Caco-2 (cell line): ENCODE measurements around the gene ZNF497. TPM values are rescaled to one million over a fixed set of nuclear protein-coding genes. Genes with fewer than 3 reads are reported as not detected.
A peak's percentile ranks its signal among the peaks of the same experiment; 100 is the strongest.

Experiments
- BruUV-seq: library from RNA; stranded (reverse); fragments of 400-500 nt; replicated peaks from 2 replicates; lab custom pipeline; 2021; lab: Mats Ljungman, UMichigan
- CTCF ChIA-PET: fragments of 300-600 bp; sonication (Branson Sonifier 250); formaldehyde crosslinking; loops from one replicate; lab custom pipeline; 2022; ENCODE audit warnings: antibody characterized with exemption; lab: Charles Lee
- POLR2A ChIA-PET: fragments of 300-600 bp; sonication (Branson Sonifier 250); formaldehyde crosslinking; loops from one replicate; lab custom pipeline; 2022; ENCODE audit warnings: antibody characterized with exemption; lab: Charles Lee
- DNase-seq, 2 experiments: peaks; one replicate each; pipeline versions ENCODE4 v3.0.0 to v3.0.0-alpha.2; 2020 to 2022
- H3K27me3 ChIP-seq: replicated peaks from 2 replicates; pipeline ENCODE4 v1.6.0; 2011; ENCODE audit warnings: low read length; ENCODE audit not compliant: control insufficient read depth, insufficient read depth
- H3K36me3 ChIP-seq: 2 replicates; pipeline ENCODE4 v1.5.1; 2011; ENCODE audit warnings: low read length; ENCODE audit not compliant: control insufficient read depth, insufficient read depth
- H3K4me1 ChIP-seq: fragments of 250-450 bp; sonication (Bioruptor Pico); 2 replicates; pipeline ENCODE4 v1.5.1; 2020; ENCODE audit warnings: mild to moderate bottlenecking
- H3K4me3 ChIP-seq: 2 replicates; pipeline ENCODE4 v1.5.1; 2011; ENCODE audit warnings: low read depth, mild to moderate bottlenecking, control low read depth, low read length
- H3K9me3 ChIP-seq: fragments of 250-450 bp; sonication (Bioruptor Pico); 2 replicates; pipeline ENCODE4 v1.5.1; 2020; ENCODE audit warnings: mild to moderate bottlenecking, moderate library complexity
- H3K27ac Mint-ChIP-seq: one replicate; pipeline ENCODE4 v1.8.0; 2022; ENCODE audit warnings: mixed read lengths; ENCODE audit not compliant: unreplicated experiment
- H3K27me3 Mint-ChIP-seq: one replicate; pipeline ENCODE4 v1.8.0; 2022; ENCODE audit warnings: mixed read lengths; ENCODE audit not compliant: insufficient read depth, unreplicated experiment
- H3K36me3 Mint-ChIP-seq: one replicate; pipeline ENCODE4 v1.8.0; 2022; ENCODE audit warnings: mild to moderate bottlenecking, mixed read lengths; ENCODE audit not compliant: insufficient read depth, unreplicated experiment
- H3K4me1 Mint-ChIP-seq: one replicate; pipeline ENCODE4 v1.8.0; 2022; ENCODE audit warnings: low read depth, mixed read lengths; ENCODE audit not compliant: unreplicated experiment
- H3K4me3 Mint-ChIP-seq: one replicate; pipeline ENCODE4 v1.8.0; 2022; ENCODE audit warnings: mild to moderate bottlenecking, moderate library complexity, mixed read lengths; ENCODE audit not compliant: unreplicated experiment
- H3K9me3 Mint-ChIP-seq: one replicate; pipeline ENCODE4 v1.8.0; 2022; ENCODE audit warnings: mixed read lengths; ENCODE audit not compliant: unreplicated experiment
- intact Hi-C: fragments of 100-400 bp; cut with micrococcal nuclease; formaldehyde crosslinking; loops from one replicate; pipeline ENCODE4 v1.10.0; 2022; ENCODE audit not compliant: unreplicated experiment
- total RNA-seq: library from RNA; stranded (reverse); gene quantifications from 2 replicates; pipeline ENCODE4 v1.2.3, GENCODE V29; 2022
- TF ChIP-seq, protein P1 (sequence below), 2 experiments: fragments of 200-600 bp in 1 of 2; IDR thresholded peaks; 1 replicate in 1 of 2; 2 replicates in 1 of 2; pipeline versions ENCODE4 v1.5.1 to v1.8.0; 2011 to 2022; ENCODE audit warnings: antibody characterized with exemption in 1 of 2, control low read depth in 1 of 2, inconsistent platforms in 1 of 2, low read depth in 1 of 2, low read length in 1 of 2, mild to moderate bottlenecking in 1 of 2, moderate library complexity in 1 of 2; ENCODE audit not compliant: insufficient read depth in 1 of 2, severe bottlenecking in 1 of 2, unreplicated experiment in 1 of 2

ZNF497 gene
- total RNA-seq, 1 experiment from 2014 or later, result 1.7 TPM

DNA sequence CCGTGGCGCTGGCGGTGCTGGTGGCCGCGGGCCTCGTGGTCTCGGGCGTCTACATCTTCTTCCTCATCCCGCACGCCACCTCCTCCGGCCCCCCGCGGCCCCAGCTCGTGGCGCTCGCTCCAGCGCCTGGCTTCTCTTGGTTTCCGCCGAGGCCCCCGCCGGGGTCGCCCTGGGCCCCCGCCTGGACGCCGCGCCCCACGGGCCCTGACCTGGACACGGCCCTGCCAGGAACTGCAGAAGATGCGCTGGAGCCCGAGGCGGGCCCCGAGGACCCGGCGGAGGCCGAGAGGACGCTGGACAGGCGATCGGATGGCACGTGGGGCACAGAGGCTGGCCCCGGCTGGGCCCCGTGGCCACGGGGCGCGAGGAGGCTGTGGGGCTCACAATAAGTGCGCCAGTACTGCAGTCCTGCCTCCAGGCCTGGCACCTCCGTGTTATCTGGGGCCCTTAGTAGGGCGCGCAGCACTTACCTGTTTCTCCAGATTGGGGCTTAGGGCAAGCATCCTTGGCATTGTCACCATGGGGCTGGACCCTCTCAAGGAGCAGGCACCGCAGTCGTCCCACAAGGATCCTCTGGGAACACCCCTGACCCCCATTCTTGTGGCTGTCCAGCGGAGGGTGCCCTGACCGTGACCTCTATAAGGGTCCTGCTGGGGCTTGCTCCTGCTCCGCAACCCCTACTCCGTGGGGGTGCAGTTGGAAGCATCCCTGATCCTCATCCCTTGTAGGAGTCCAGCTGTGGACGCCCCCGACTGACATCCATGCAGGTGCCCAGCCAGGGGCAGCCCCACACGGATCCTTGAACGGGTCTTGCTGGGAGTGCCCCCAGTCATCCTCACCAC, 34.4 kb upstream of the ZNF497 start:
- ChIA-PET CTCF (no interaction called here), POLR2A (no interaction called here)
- Histone ChIP-seq H3K4me1 (peaks cover 14% of the 10 kb centered on the region), H3K27me3 (no peaks in the 10 kb centered on the region), H3K36me3 (peaks cover 2% of the 10 kb centered on the region), H3K9me3 (no peaks in the 10 kb centered on the region), H3K4me3 (no peak overlapping the region)
- no TSS peak for BruUV-seq
- intact Hi-C loops, result no loop called here
- H3K9me3 Mint-ChIP-seq, result no peaks in the 10 kb centered on the region
- H3K36me3 Mint-ChIP-seq, result peaks cover 74% of the 10 kb centered on the region
- H3K27ac Mint-ChIP-seq, result no peak overlapping the region
- TF ChIP-seq, protein P1, sequence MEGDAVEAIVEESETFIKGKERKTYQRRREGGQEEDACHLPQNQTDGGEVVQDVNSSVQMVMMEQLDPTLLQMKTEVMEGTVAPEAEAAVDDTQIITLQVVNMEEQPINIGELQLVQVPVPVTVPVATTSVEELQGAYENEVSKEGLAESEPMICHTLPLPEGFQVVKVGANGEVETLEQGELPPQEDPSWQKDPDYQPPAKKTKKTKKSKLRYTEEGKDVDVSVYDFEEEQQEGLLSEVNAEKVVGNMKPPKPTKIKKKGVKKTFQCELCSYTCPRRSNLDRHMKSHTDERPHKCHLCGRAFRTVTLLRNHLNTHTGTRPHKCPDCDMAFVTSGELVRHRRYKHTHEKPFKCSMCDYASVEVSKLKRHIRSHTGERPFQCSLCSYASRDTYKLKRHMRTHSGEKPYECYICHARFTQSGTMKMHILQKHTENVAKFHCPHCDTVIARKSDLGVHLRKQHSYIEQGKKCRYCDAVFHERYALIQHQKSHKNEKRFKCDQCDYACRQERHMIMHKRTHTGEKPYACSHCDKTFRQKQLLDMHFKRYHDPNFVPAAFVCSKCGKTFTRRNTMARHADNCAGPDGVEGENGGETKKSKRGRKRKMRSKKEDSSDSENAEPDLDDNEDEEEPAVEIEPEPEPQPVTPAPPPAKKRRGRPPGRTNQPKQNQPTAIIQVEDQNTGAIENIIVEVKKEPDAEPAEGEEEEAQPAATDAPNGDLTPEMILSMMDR (IDR thresholded peaks at IDR 0.05; ENCODE audit: insufficient read depth in 1 of 2, low read depth in 1 of 2, low read length in 1 of 2, severe bottlenecking in 1 of 2, unreplicated experiment in 1 of 2), result no peak
- no peak for DNase-seq
- no peaks in the 10 kb centered on the region for H3K27me3 Mint-ChIP-seq
- H3K4me1 Mint-ChIP-seq, result peaks cover 11% of the 10 kb centered on the region
- no peak overlapping the region for H3K4me3 Mint-ChIP-seq

DNA sequence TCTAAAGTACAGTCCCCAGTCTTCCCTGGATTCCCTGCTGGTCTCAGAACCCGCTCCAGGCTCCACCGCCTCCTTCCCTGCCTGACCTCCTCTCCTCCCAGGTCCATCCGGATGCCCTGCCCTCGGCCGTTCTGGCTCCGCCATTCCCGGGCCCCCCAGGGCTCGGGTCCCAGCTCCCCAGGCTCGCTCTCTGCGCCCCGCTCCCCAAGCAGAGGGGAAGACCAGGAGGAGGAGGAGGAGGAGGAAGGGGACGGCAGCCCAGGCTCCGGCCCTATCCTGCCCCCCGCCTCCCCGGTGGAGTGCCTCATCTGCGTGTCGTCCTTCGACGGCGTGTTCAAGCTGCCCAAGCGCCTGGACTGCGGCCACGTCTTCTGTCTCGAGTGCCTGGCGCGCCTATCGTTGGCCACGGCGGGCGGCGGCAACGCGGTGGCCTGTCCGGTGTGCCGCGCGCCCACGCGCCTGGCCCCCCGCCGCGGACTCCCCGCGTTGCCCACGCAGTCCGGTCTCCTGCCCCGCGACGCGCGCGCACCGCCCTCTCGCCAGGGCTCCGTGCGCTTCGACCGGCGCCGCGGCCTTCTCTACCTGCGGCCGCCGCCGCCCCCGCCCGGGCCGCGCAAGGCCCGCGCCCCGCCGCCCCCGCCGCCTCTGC, 33.6 kb upstream of the ZNF497 start:
- ChIA-PET POLR2A (interaction anchor here (0.6 kb wide), 1 partner anchor 34 kb away, joined by 3 read pairs; no protein-coding TSS in a partner anchor), CTCF (no interaction called here)
- H3K36me3 ChIP-seq, result peaks cover 2% of the 10 kb centered on the region
- Mint-ChIP-seq H3K27ac (no peak overlapping the region), H3K9me3 (no peaks in the 10 kb centered on the region), H3K36me3 (peaks cover 77% of the 10 kb centered on the region), H3K4me3 (no peak overlapping the region), H3K27me3 (no peaks in the 10 kb centered on the region), H3K4me1 (peaks cover 8% of the 10 kb centered on the region)
- TF ChIP-seq, protein P1 (IDR thresholded peaks at IDR 0.05; ENCODE audit: insufficient read depth in 1 of 2, low read depth in 1 of 2, low read length in 1 of 2, severe bottlenecking in 1 of 2, unreplicated experiment in 1 of 2), result no peak
- no peak overlapping the region for H3K4me3 ChIP-seq
- no peaks in the 10 kb centered on the region for H3K27me3 ChIP-seq
- no peak for DNase-seq
- no TSS peak for BruUV-seq
- intact Hi-C loops, result no loop called here
- H3K4me1 ChIP-seq, result peaks cover 14% of the 10 kb centered on the region
- no peaks in the 10 kb centered on the region for H3K9me3 ChIP-seq

DNA sequence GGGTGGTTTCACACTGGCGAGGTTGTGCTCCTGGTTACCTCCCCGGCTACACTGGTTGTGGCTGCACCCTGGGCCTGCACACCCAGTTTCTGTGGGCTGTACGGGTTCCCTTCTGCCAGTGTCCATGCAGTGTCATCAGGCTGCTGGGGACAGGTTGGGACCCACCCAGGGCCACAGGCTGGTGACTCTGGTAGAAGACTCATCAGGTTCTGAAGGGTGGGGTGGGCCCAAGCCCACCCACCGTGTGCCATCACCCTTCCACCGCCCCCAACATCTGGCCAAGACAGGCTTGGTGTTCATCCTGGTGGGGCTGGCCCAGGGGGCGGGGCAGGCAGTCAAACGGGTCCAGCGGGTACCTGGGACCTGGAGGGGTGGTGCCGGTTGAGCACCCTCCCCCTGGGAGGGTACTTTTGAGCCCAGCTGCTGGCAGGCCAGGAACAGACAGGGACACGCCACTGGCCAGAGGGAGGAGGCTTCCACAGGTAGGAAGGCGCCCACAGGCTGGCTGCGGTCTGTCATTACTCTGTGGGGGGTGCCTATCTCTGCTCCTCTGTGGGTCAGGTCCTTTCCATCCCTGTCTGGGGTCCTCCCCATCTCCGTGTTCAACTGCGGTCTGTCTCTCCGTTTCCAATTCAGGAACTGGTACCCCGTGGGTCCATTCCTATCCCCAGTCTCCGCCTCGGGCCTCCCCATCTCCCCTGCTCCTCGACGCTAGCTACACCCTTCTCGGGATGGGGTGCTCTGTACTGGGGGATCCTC, 32.8 kb upstream of the ZNF497 start, which contains the start of gene RNF225:
RNF225 (plus strand) TSS at position 437 of the 759 bp plus-strand sequence. CDS start 434 bp downstream, outside the sequence.
- Histone ChIP-seq H3K4me3 (no peak within 1 kb of the TSS), H3K27me3 (no peaks in the 10 kb centered on the region), H3K9me3 (no peaks in the 10 kb centered on the region), H3K4me1 (peaks cover 9% of the 10 kb centered on the region), H3K36me3 (peaks cover 2% of the 10 kb centered on the region)
- H3K27ac Mint-ChIP-seq, result peak within 1 kb of the TSS; percentile 76
- no peak within 1 kb of the TSS for H3K4me3 Mint-ChIP-seq
- H3K4me1 Mint-ChIP-seq, result peaks cover 7% of the 10 kb centered on the region
- H3K9me3 Mint-ChIP-seq, result no peaks in the 10 kb centered on the region
- ChIA-PET POLR2A (interaction anchor here (0.6 to 0.9 kb wide), 2 partner anchors 13 to 33 kb away, joined by 3 read pairs; partner anchors contain the start of gene ZNF584), CTCF (no interaction called here)
- no peaks in the 10 kb centered on the region for H3K27me3 Mint-ChIP-seq
- intact Hi-C loops, result no loop called here
- TF ChIP-seq, protein P1 (IDR thresholded peaks at IDR 0.05; ENCODE audit: insufficient read depth in 1 of 2, low read depth in 1 of 2, low read length in 1 of 2, severe bottlenecking in 1 of 2, unreplicated experiment in 1 of 2), result no peak
- peaks cover 77% of the 10 kb centered on the region for H3K36me3 Mint-ChIP-seq
- BruUV-seq, result no TSS peak
- peak; percentile 72 to 77 for DNase-seq
